ENCODE results near the gene SH2B2. TPM values are rescaled to one million over a fixed set of nuclear protein-coding genes. Genes with fewer than 3 reads are reported as not detected.

SH2B2 gene
- total RNA-seq, 1 experiment from 2014 or later = 1.4 TPM

DNA sequence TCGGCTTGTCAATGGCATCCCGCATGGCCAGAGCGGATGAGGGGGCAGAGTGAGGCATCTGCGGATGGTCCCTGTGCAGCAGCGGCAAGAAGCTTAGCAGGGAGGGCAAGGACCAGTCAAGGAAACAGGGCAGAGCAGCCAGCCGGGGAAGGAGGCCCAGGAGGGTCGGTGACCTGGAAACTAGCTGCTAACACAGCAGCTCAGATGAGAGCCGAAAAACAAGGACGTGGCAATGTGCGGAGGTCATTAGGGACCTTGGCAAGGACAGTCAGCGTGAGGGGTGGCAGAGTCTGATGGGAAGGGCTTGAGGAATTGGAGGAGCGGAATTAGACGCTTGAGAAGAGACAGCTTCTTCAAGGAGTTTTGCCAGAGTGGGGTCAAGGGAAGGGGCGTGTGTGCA is 20.1 kb upstream of the SH2B2 start:
- no peak for DNase-seq (ENCODE audit: unreplicated experiment)
- Mint-ChIP-seq H3K36me3 (ENCODE audit: insufficient read depth, unreplicated experiment) (no peaks in the 10 kb centered on the region), H3K27me3 (ENCODE audit: insufficient read depth, unreplicated experiment) (peaks cover 26% of the 10 kb centered on the region), H3K27ac (ENCODE audit: low read depth, unreplicated experiment) (no peak overlapping the region), H3K4me1 (ENCODE audit: insufficient read depth, unreplicated experiment) (no peaks in the 10 kb centered on the region), H3K4me3 (ENCODE audit: unreplicated experiment) (no peak overlapping the region), H3K9me3 (ENCODE audit: unreplicated experiment) (no peaks in the 10 kb centered on the region)
- TF ChIP-seq, protein P1, sequence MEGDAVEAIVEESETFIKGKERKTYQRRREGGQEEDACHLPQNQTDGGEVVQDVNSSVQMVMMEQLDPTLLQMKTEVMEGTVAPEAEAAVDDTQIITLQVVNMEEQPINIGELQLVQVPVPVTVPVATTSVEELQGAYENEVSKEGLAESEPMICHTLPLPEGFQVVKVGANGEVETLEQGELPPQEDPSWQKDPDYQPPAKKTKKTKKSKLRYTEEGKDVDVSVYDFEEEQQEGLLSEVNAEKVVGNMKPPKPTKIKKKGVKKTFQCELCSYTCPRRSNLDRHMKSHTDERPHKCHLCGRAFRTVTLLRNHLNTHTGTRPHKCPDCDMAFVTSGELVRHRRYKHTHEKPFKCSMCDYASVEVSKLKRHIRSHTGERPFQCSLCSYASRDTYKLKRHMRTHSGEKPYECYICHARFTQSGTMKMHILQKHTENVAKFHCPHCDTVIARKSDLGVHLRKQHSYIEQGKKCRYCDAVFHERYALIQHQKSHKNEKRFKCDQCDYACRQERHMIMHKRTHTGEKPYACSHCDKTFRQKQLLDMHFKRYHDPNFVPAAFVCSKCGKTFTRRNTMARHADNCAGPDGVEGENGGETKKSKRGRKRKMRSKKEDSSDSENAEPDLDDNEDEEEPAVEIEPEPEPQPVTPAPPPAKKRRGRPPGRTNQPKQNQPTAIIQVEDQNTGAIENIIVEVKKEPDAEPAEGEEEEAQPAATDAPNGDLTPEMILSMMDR (IDR thresholded peaks at IDR 0.05; ENCODE audit: unreplicated experiment) = no peak
- intact Hi-C loops (cut with micrococcal nuclease) = no loop called here
- no TSS peak for BruUV-seq (replicated peaks)
- CTCF ChIA-PET = interaction anchor here (0.5 to 1.1 kb wide), 2 partner anchors 9 to 723 kb away, joined by 3 to 5 read pairs; no protein-coding TSS in a partner anchor
- POLR2A ChIA-PET = no interaction called here

DNA sequence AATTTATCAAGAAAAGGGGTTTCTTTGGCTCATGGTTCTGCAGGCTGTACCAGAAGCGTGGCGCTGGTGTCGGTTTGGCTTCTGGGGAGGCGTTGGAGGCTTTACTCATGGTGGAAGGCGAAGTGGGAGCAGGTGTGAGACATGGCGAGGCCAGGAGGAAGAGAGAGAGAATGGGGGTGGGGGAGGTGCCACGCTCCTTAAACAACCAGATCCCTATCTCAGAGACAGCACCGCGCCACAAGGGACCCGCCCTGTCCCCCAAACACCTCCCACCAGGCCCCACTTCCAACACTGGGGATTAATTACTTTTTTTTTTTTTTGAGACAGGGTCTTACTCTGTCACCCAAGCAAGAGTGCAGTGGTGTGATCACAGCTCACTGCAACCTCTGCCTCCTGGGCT is 18.0 kb upstream of the SH2B2 start:
- POLR2A ChIA-PET = no interaction called here
- no peak for DNase-seq (ENCODE audit: unreplicated experiment)
- no TSS peak for BruUV-seq (replicated peaks)
- no peaks in the 10 kb centered on the region for H3K9me3 Mint-ChIP-seq (ENCODE audit: unreplicated experiment)
- no peak overlapping the region for H3K27ac Mint-ChIP-seq (ENCODE audit: low read depth, unreplicated experiment)
- intact Hi-C loops (cut with micrococcal nuclease) = no loop called here
- no peak overlapping the region for H3K4me3 Mint-ChIP-seq (ENCODE audit: unreplicated experiment)
- H3K36me3 Mint-ChIP-seq (ENCODE audit: insufficient read depth, unreplicated experiment) = no peaks in the 10 kb centered on the region
- CTCF ChIA-PET = interaction anchor here (0.6 kb wide), 1 partner anchor 11 kb away, joined by 4 read pairs; no protein-coding TSS in a partner anchor
- H3K27me3 Mint-ChIP-seq (ENCODE audit: insufficient read depth, unreplicated experiment) = peaks cover 26% of the 10 kb centered on the region
- H3K4me1 Mint-ChIP-seq (ENCODE audit: insufficient read depth, unreplicated experiment) = peaks cover 7% of the 10 kb centered on the region
- TF ChIP-seq, protein P1 (IDR thresholded peaks at IDR 0.05; ENCODE audit: unreplicated experiment) = no peak

DNA sequence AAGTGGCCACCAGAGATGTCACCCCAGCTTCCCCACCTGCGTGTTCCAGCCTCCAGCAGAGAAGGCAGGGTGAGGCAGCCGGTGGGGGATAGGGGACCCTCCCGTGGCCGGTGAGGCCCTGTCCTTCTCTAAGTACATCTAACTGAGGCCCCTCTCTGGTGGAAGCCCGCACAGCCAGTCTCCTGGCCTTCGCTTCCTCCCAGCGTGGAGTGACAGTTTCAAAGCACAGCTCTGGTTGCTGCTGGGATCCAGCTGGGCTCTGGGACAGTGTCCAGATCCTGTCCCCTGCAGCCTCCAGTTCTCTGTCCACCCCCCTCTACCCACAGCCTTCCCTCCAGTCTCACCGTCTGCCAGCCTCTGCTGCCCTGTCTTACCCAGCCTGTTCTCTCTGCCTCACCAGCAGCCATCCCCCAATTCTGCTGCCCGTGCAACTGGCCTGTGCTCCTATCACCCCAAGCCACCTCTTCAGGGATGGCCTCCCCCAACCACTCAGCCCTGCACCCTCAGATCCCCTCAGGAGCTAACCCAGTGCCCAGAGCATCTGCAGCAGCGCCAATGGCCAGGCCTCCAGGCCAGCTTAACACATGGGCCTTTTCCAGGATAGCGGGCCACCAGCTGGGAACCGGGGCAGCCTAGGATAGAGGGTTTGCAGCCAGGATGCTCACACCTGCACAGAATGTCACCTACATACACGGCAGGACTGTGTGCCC is 16.3 kb upstream of the SH2B2 start:
- H3K4me3 Mint-ChIP-seq (ENCODE audit: unreplicated experiment) = no peak overlapping the region
- H3K36me3 Mint-ChIP-seq (ENCODE audit: insufficient read depth, unreplicated experiment) = no peaks in the 10 kb centered on the region
- H3K27ac Mint-ChIP-seq (ENCODE audit: low read depth, unreplicated experiment) = no peak overlapping the region
- TF ChIP-seq, protein P1 (IDR thresholded peaks at IDR 0.05; ENCODE audit: unreplicated experiment) = no peak
- peaks cover 26% of the 10 kb centered on the region for H3K27me3 Mint-ChIP-seq (ENCODE audit: insufficient read depth, unreplicated experiment)
- POLR2A ChIA-PET = no interaction called here
- no peak for DNase-seq (ENCODE audit: unreplicated experiment)
- H3K9me3 Mint-ChIP-seq (ENCODE audit: unreplicated experiment) = no peaks in the 10 kb centered on the region
- intact Hi-C loops (cut with micrococcal nuclease) = loop anchor here (5.0 kb wide), 1 partner anchor 908 kb away; the partner anchor contains the start of gene COL26A1
- peaks cover 13% of the 10 kb centered on the region for H3K4me1 Mint-ChIP-seq (ENCODE audit: insufficient read depth, unreplicated experiment)
- BruUV-seq (replicated peaks) = no TSS peak
- CTCF ChIA-PET = interaction anchor here (0.5 to 5.7 kb wide), 11 partner anchors 9 to 727 kb away, joined by 3 to 77 read pairs (median 4); no protein-coding TSS in a partner anchor

DNA sequence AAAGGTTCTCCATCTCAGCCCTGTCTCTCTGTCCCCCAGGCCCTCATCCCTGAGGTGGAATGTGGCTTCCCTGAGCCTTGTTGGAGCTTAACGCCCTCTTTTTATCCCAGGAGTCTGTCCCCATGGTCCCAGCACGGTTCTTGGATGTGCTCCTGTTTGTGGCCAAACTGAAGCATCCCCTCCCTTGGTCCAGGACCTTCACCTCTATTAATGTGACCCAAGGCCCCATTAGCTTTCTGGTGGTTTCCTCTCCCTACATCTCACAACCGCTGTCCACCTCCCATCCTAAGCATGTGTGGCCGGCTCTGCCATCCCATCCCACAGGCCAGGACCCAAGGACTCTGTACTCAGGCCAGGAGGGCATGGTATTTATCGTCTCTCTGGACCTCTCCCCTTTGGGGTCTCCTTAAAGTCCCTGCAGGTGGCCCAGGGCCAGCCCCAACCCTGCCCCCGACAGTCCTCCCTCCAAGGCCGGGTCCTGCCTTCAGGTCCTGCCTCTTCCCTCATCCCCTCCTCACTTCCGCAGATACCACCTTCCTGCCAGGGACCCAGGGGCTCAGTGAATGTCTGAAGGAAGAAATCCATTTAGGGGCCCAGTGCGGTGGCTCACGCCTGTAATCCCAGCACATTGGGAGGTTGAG is 15.4 kb upstream of the SH2B2 start:
- BruUV-seq (replicated peaks) = no TSS peak
- Mint-ChIP-seq H3K27me3 (ENCODE audit: insufficient read depth, unreplicated experiment) (peaks cover 21% of the 10 kb centered on the region), H3K27ac (ENCODE audit: low read depth, unreplicated experiment) (no peak overlapping the region), H3K4me1 (ENCODE audit: insufficient read depth, unreplicated experiment) (peaks cover 13% of the 10 kb centered on the region), H3K4me3 (ENCODE audit: unreplicated experiment) (no peak overlapping the region), H3K36me3 (ENCODE audit: insufficient read depth, unreplicated experiment) (no peaks in the 10 kb centered on the region), H3K9me3 (ENCODE audit: unreplicated experiment) (no peaks in the 10 kb centered on the region)
- CTCF ChIA-PET = interaction anchor here (0.6 to 5.7 kb wide), 18 partner anchors 10 to 866 kb away, joined by 3 to 77 read pairs (median 4); no protein-coding TSS in a partner anchor
- intact Hi-C loops (cut with micrococcal nuclease) = loop anchor here (5.0 kb wide), 1 partner anchor 909 kb away; the partner anchor contains the start of gene COL26A1
- POLR2A ChIA-PET = no interaction called here
- DNase-seq (ENCODE audit: unreplicated experiment) = no peak
- TF ChIP-seq, protein P1 (IDR thresholded peaks at IDR 0.05; ENCODE audit: unreplicated experiment) = no peak

Data from MCF 10A (cell line).